Measurements from ENCODE around the gene TMEM272. TPM values are rescaled to one million over a fixed set of nuclear protein-coding genes. Genes with fewer than 3 reads are reported as not detected.
A peak's percentile ranks its signal among the peaks of the same experiment; 100 is the strongest.
"Not testable (repeated sequence)": the region's sequence is repeated elsewhere in the genome, so short reads cannot be mapped to it uniquely, and the experiment has no call there.

Gene TMEM272
- total and polyA plus RNA-seq, 2 experiments from 2014 or later: not detected

- 93 to 97% methylated on average over 4 of the region's 4 CpGs for WGBS, 2 experiments (ENCODE audit: low coverage in 1 of 2, low lambda C conversion rate in 2 of 2, missing lambda C conversion rate in 2 of 2)
- Histone ChIP-seq H3K36me3 (ENCODE audit: low read depth) (no peaks in the 10 kb centered on the region), H3K79me2 (ENCODE audit: insufficient read depth) (no peaks in the 10 kb centered on the region), H3K4me1 (ENCODE audit: insufficient read depth) (peaks cover 10% of the 10 kb centered on the region), H3K27ac (no peak overlapping the region), H3F3A (ENCODE audit: insufficient read depth) (peaks cover 7% of the 10 kb centered on the region; the same call in 1 of the 2 replicates), H3K9me3 (ENCODE audit: low read depth) (no peaks in the 10 kb centered on the region), H3K4me2 (ENCODE audit: unreplicated experiment) (no peak overlapping the region), H3K27me3 (replicated peaks; ENCODE audit: insufficient read depth) (peaks cover 28% of the 10 kb centered on the region), H3K9ac (no peak overlapping the region), H3K9me2 (ENCODE audit: insufficient read depth) (no peaks in the 10 kb centered on the region), H4K20me1 (ENCODE audit: insufficient read depth) (no peaks in the 10 kb centered on the region), H3K4me3 (no peak overlapping the region), H2AFZ (no peak overlapping the region)
- no peak for DNase-seq
- no peak for TF ChIP-seq EZH2 (IDR thresholded peaks at IDR 0.05; ENCODE audit: insufficient read depth, poor library complexity, severe bottlenecking)
- TF ChIP-seq EZH2phosphoT487 (IDR thresholded peaks at IDR 0.05; ENCODE audit: insufficient read depth, low read depth): no peak
- in situ Hi-C loops (cut with MboI): loop anchor here (10.0 kb wide), 1 partner anchor 308 kb away; no protein-coding TSS in a partner anchor
These were observed 17.7 kb downstream of the TMEM272 start for GRCh38 chr13:51827254-51827653.

GRCh38 chr13:51826606-51827005 is 18.4 kb downstream of the TMEM272 start:
- Histone ChIP-seq H3K27me3 (replicated peaks; ENCODE audit: insufficient read depth) (peaks cover 24% of the 10 kb centered on the region), H3K9me2 (ENCODE audit: insufficient read depth) (no peaks in the 10 kb centered on the region), H3K27ac (no peak overlapping the region), H3K36me3 (ENCODE audit: low read depth) (no peaks in the 10 kb centered on the region), H2AFZ (no peak overlapping the region), H3K4me3 (no peak overlapping the region), H3K4me1 (ENCODE audit: insufficient read depth) (peaks cover 10% of the 10 kb centered on the region), H3K4me2 (ENCODE audit: unreplicated experiment) (no peak overlapping the region), H3F3A (ENCODE audit: insufficient read depth) (peaks cover 7% of the 10 kb centered on the region; the same call in 1 of the 2 replicates), H3K9ac (no peak overlapping the region), H3K9me3 (ENCODE audit: low read depth) (no peaks in the 10 kb centered on the region), H4K20me1 (ENCODE audit: insufficient read depth) (no peaks in the 10 kb centered on the region), H3K79me2 (ENCODE audit: insufficient read depth) (no peaks in the 10 kb centered on the region)
- peak; percentile 17 for DNase-seq
- in situ Hi-C loops (cut with MboI): loop anchor here (10.0 kb wide), 1 partner anchor 308 kb away; no protein-coding TSS in a partner anchor
- no peak for TF ChIP-seq EZH2 (IDR thresholded peaks at IDR 0.05; ENCODE audit: insufficient read depth, poor library complexity, severe bottlenecking)
- TF ChIP-seq EZH2phosphoT487 (IDR thresholded peaks at IDR 0.05; ENCODE audit: insufficient read depth, low read depth): no peak
- 19 to 25% methylated on average over 7 of the region's 7 CpGs for WGBS, 2 experiments (ENCODE audit: low coverage in 1 of 2, low lambda C conversion rate in 2 of 2, missing lambda C conversion rate in 2 of 2)

GRCh38 chr13:51825681-51826254 is 19.2 kb downstream of the TMEM272 start:
- H3K9ac ChIP-seq: no peak overlapping the region
- H3K79me2 ChIP-seq (ENCODE audit: insufficient read depth): no peaks in the 10 kb centered on the region
- H3F3A ChIP-seq (ENCODE audit: insufficient read depth): peaks cover 7% of the 10 kb centered on the region; the same call in 1 of the 2 replicates
- no peaks in the 10 kb centered on the region for H3K9me3 ChIP-seq (ENCODE audit: low read depth)
- H3K36me3 ChIP-seq (ENCODE audit: low read depth): no peaks in the 10 kb centered on the region
- WGBS, 2 experiments (ENCODE audit: low coverage in 1 of 2, low lambda C conversion rate in 2 of 2, missing lambda C conversion rate in 2 of 2): 72 to 80% methylated on average over 10 of the region's 10 CpGs
- no peaks in the 10 kb centered on the region for H3K9me2 ChIP-seq (ENCODE audit: insufficient read depth)
- H3K4me1 ChIP-seq (ENCODE audit: insufficient read depth): peaks cover 10% of the 10 kb centered on the region
- H2AFZ ChIP-seq: no peak overlapping the region
- peaks cover 29% of the 10 kb centered on the region for H3K27me3 ChIP-seq (replicated peaks; ENCODE audit: insufficient read depth)
- in situ Hi-C loops (cut with MboI): loop anchor here (10.0 kb wide), 1 partner anchor 309 kb away; no protein-coding TSS in a partner anchor
- no peak overlapping the region for H3K27ac ChIP-seq
- H3K4me2 ChIP-seq (ENCODE audit: unreplicated experiment): no peak overlapping the region
- H3K4me3 ChIP-seq: no peak overlapping the region
- no peak for DNase-seq
- TF ChIP-seq EZH2phosphoT487 (IDR thresholded peaks at IDR 0.05; ENCODE audit: insufficient read depth, low read depth): no peak
- no peak for TF ChIP-seq EZH2 (IDR thresholded peaks at IDR 0.05; ENCODE audit: insufficient read depth, poor library complexity, severe bottlenecking)
- no peaks in the 10 kb centered on the region for H4K20me1 ChIP-seq (ENCODE audit: insufficient read depth)

GRCh38 chr13:51825165-51825592 is 19.8 kb downstream of the TMEM272 start:
- peak; percentile 48 for DNase-seq
- H3K4me1 ChIP-seq (ENCODE audit: insufficient read depth): peaks cover 10% of the 10 kb centered on the region
- no peaks in the 10 kb centered on the region for H3K9me3 ChIP-seq (ENCODE audit: low read depth)
- peaks cover 7% of the 10 kb centered on the region; the same call in 1 of the 2 replicates for H3F3A ChIP-seq (ENCODE audit: insufficient read depth)
- TF ChIP-seq EZH2phosphoT487 (IDR thresholded peaks at IDR 0.05; ENCODE audit: insufficient read depth, low read depth) (no peak), EZH2 (IDR thresholded peaks at IDR 0.05; ENCODE audit: insufficient read depth, poor library complexity, severe bottlenecking) (no peak)
- no peak overlapping the region for H2AFZ ChIP-seq
- H3K36me3 ChIP-seq (ENCODE audit: low read depth): no peaks in the 10 kb centered on the region
- no peaks in the 10 kb centered on the region for H3K79me2 ChIP-seq (ENCODE audit: insufficient read depth)
- no peak overlapping the region for H3K27ac ChIP-seq
- peaks cover 35% of the 10 kb centered on the region for H3K27me3 ChIP-seq (replicated peaks; ENCODE audit: insufficient read depth)
- WGBS, 2 experiments (ENCODE audit: low coverage in 1 of 2, low lambda C conversion rate in 2 of 2, missing lambda C conversion rate in 2 of 2): 7 to 21% methylated on average over 2 of the region's 2 CpGs
- H3K4me2 ChIP-seq (ENCODE audit: unreplicated experiment): peak overlapping the region; percentile 2
- H4K20me1 ChIP-seq (ENCODE audit: insufficient read depth): no peaks in the 10 kb centered on the region
- H3K9ac ChIP-seq: no peak overlapping the region
- in situ Hi-C loops (cut with MboI): loop anchor here (10.0 kb wide), 1 partner anchor 310 kb away; no protein-coding TSS in a partner anchor
- no peak overlapping the region for H3K4me3 ChIP-seq
- H3K9me2 ChIP-seq (ENCODE audit: insufficient read depth): no peaks in the 10 kb centered on the region

GRCh38 chr13:51824712-51825111 is 20.3 kb downstream of the TMEM272 start:
- H3K4me1 ChIP-seq (ENCODE audit: insufficient read depth); DNase-seq; H3K4me3 ChIP-seq; H2AFZ ChIP-seq; H3F3A ChIP-seq (ENCODE audit: insufficient read depth); H3K9me2 ChIP-seq (ENCODE audit: insufficient read depth); H3K36me3 ChIP-seq (ENCODE audit: low read depth); H3K4me2 ChIP-seq (ENCODE audit: unreplicated experiment); H3K27ac ChIP-seq; H3K9ac ChIP-seq; H3K9me3 ChIP-seq (ENCODE audit: low read depth); H4K20me1 ChIP-seq (ENCODE audit: insufficient read depth); H3K79me2 ChIP-seq (ENCODE audit: insufficient read depth): not testable (repeated sequence)
- in situ Hi-C loops (cut with MboI): loop anchor here (10.0 kb wide), 1 partner anchor 310 kb away; no protein-coding TSS in a partner anchor
- 83 to 87% methylated on average over 11 of the region's 11 CpGs for WGBS, 2 experiments (ENCODE audit: low coverage in 1 of 2, low lambda C conversion rate in 2 of 2, missing lambda C conversion rate in 2 of 2)
- peaks cover 38% of the 10 kb centered on the region for H3K27me3 ChIP-seq (replicated peaks; ENCODE audit: insufficient read depth)
